GM12878 (cell line): ENCODE results near the gene DNAH11. TPM values are rescaled to one million over a fixed set of nuclear protein-coding genes. Genes with fewer than 3 reads are reported as not detected.

ENCODE experiments used
- ATAC-seq: fragments of 200-7000 bp; cut with Tn5 transposase; 3 replicates; pipeline ENCODE4 v1.9.1; 2020; ENCODE audit warnings: mild to moderate bottlenecking, moderate library complexity
- BruUV-seq: library from RNA; stranded (reverse); fragments of 400-500 nt; replicated peaks from 2 replicates; lab custom pipeline; 2021; lab: Mats Ljungman, UMichigan
- CTCF ChIA-PET: fragments of 300-600 bp; sonication (Branson Sonifier 250); formaldehyde crosslinking; extraction: SDS; loops from one replicate; lab custom pipeline; 2021; ENCODE audit warnings: inconsistent platforms; lab: Yijun Ruan, JAX
- POLR2A ChIA-PET: fragments of 350-600 bp; formaldehyde crosslinking; extraction: SDS; loops from one replicate; lab custom pipeline; 2021; ENCODE audit warnings: inconsistent platforms; lab: Charles Lee
- RAD21 ChIA-PET: fragments of 300-600 bp; sonication (Branson Sonifier 250); formaldehyde crosslinking; loops from one replicate; lab custom pipeline; 2023; ENCODE audit warnings: antibody characterized with exemption; ENCODE audit not compliant: unreplicated experiment; lab: Charles Lee
- SMC1A ChIA-PET: fragments of 300-600 bp; sonication (Branson Sonifier 250); formaldehyde crosslinking; loops from one replicate; lab custom pipeline; 2023; ENCODE audit not compliant: unreplicated experiment, uncharacterized antibody; lab: Charles Lee
- DNase-seq: peaks from one replicate; pipeline ENCODE4 v3.0.0-alpha.2; 2011; ENCODE audit warnings: low read depth, low spot score
- FAIRE-seq: peaks from 3 replicates; lab custom pipeline; 2011; peaks lifted over from hg19 to GRCh38; lab: Jason Lieb, UNC
- H2AFZ ChIP-seq: 2 replicates; pipeline ENCODE4 v1.6.0; 2011; ENCODE audit warnings: low read depth, low read length, control low read depth; ENCODE audit not compliant: control insufficient read depth
- H3K27ac ChIP-seq: 2 replicates; pipeline ENCODE4 v1.5.1; 2011; ENCODE audit warnings: control low read depth; ENCODE audit not compliant: control insufficient read depth, insufficient read depth
- H3K27me3 ChIP-seq, 2 experiments: replicated peaks in 1 of 2; 2 replicates each; pipeline versions ENCODE4 v1.6.0 to v1.6.1; 2011; ENCODE audit warnings: low read length in 1 of 2; ENCODE audit not compliant: control insufficient read depth in 2 of 2, insufficient read depth in 2 of 2
- H3K36me3 ChIP-seq, 2 experiments: 2 replicates each; pipeline ENCODE4 v1.5.1; 2011; ENCODE audit warnings: low read length in 1 of 2; ENCODE audit not compliant: control insufficient read depth in 2 of 2, insufficient read depth in 2 of 2
- H3K4me1 ChIP-seq: 2 replicates; pipeline ENCODE4 v1.6.1; 2011; ENCODE audit warnings: mild to moderate bottlenecking, low read length, moderate library complexity, mixed read lengths; ENCODE audit not compliant: control insufficient read depth, insufficient read depth
- H3K4me2 ChIP-seq: 2 replicates; pipeline ENCODE4 v1.6.0; 2011; ENCODE audit warnings: control low read depth; ENCODE audit not compliant: control insufficient read depth, insufficient read depth
- H3K4me3 ChIP-seq: fragments of 200-600 bp; sonication (generic); 2 replicates; pipeline ENCODE4 v1.5.1; 2016
- H3K79me2 ChIP-seq: 2 replicates; pipeline ENCODE4 v1.6.0; 2011; ENCODE audit warnings: low read length; ENCODE audit not compliant: control insufficient read depth, insufficient read depth
- H3K9ac ChIP-seq: 2 replicates; pipeline ENCODE4 v1.8.0; 2011; ENCODE audit warnings: low read length, control low read depth, mixed read lengths; ENCODE audit not compliant: control insufficient read depth, insufficient read depth
- H3K9me3 ChIP-seq: replicated peaks from 3 replicates; pipeline ENCODE4 v1.5.1; 2011; ENCODE audit warnings: mild to moderate bottlenecking, low read length; ENCODE audit not compliant: control insufficient read depth, insufficient read depth
- H4K20me1 ChIP-seq: 2 replicates; pipeline ENCODE4 v1.6.0; 2011; ENCODE audit not compliant: control insufficient read depth, insufficient read depth
- BCL11A ChIP-seq: IDR thresholded peaks from 2 replicates; pipeline ENCODE4 v1.6.1; 2011; ENCODE audit warnings: low read depth, low read length
- DPF2 ChIP-seq: fragments of 450-650 bp; IDR thresholded peaks from 2 replicates; pipeline ENCODE4 v1.6.1; 2017; ENCODE audit warnings: mild to moderate bottlenecking
- EGR1 ChIP-seq, 2 experiments: IDR thresholded peaks; 1 replicate in 1 of 2; 2 replicates in 1 of 2; pipeline ENCODE4 v1.6.1; 2011 to 2012; ENCODE audit warnings: low read depth in 2 of 2, low read length in 2 of 2, borderline replicate concordance in 1 of 2, mild to moderate bottlenecking in 1 of 2, moderate library complexity in 1 of 2
- FOXK2 ChIP-seq: fragments of 450-650 bp; IDR thresholded peaks from 2 replicates; pipeline ENCODE4 v1.6.1; 2017; ENCODE audit warnings: mild to moderate bottlenecking, moderate library complexity
- IKZF2 ChIP-seq, 2 experiments: fragments of 450-650 bp; IDR thresholded peaks; 2 replicates each; pipeline ENCODE4 v1.6.1; 2017; ENCODE audit warnings: mild to moderate bottlenecking in 2 of 2, moderate library complexity in 2 of 2
- JUNB ChIP-seq: IDR thresholded peaks from 2 replicates; pipeline ENCODE4 v1.6.1; 2016; ENCODE audit warnings: antibody characterized with exemption, mild to moderate bottlenecking
- MEF2B ChIP-seq: fragments of 450-650 bp; IDR thresholded peaks from 2 replicates; pipeline ENCODE4 v1.6.1; 2018; ENCODE audit warnings: mild to moderate bottlenecking, moderate library complexity; ENCODE audit not compliant: partially characterized antibody, poor library complexity, severe bottlenecking
- MTA2 ChIP-seq: fragments of 450-650 bp; IDR thresholded peaks from 2 replicates; pipeline ENCODE4 v1.6.1; 2016; ENCODE audit warnings: low read depth, mild to moderate bottlenecking, moderate library complexity
- POLR2A ChIP-seq: IDR thresholded peaks from 2 replicates; pipeline ENCODE4 v1.6.1; 2011; ENCODE audit warnings: low read depth, mild to moderate bottlenecking, low read length
- PRDM15 ChIP-seq: fragments of 450-650 bp; formaldehyde crosslinking; IDR thresholded peaks from 2 replicates; pipeline ENCODE4 v1.4.0; 2020; ENCODE audit warnings: mild to moderate bottlenecking, moderate library complexity
- REST ChIP-seq: IDR thresholded peaks from 2 replicates; pipeline ENCODE4 v1.6.1; 2012; ENCODE audit warnings: mild to moderate bottlenecking, low read depth, low read length
- SP1 ChIP-seq: IDR thresholded peaks from one replicate; pipeline ENCODE4 v1.6.1; 2011; ENCODE audit warnings: low read depth, low read length
- TARDBP ChIP-seq: IDR thresholded peaks from 2 replicates; pipeline ENCODE4 v1.6.1; 2016; ENCODE audit warnings: borderline replicate concordance
- TCF12 ChIP-seq: IDR thresholded peaks from 2 replicates; pipeline ENCODE4 v1.6.1; 2011; ENCODE audit warnings: low read depth, mild to moderate bottlenecking, low read length
- ZBTB11 ChIP-seq: fragments of 450-650 bp; formaldehyde crosslinking; IDR thresholded peaks from 2 replicates; pipeline ENCODE4 v1.5.0; 2022; ENCODE audit warnings: mild to moderate bottlenecking, missing genetic modification characterization
- ZNF217 ChIP-seq: fragments of 450-650 bp; IDR thresholded peaks from 2 replicates; pipeline ENCODE4 v1.6.1; 2017; ENCODE audit warnings: antibody characterized with exemption, mild to moderate bottlenecking
- WGBS: methylation state at CpG from one replicate; pipeline ENCODE4 v1.1.6; 2016; ENCODE audit warnings: low lambda C conversion rate; ENCODE audit not compliant: insufficient replicate concordance, insufficient coverage; ENCODE audit errors: missing lambda C conversion rate; 5-methylcytosine and 5-hydroxymethylcytosine counted together
- in situ Hi-C: fragments of 300-500 bp; cut with MboI; formaldehyde crosslinking; loops from 9 replicates; pipeline ENCODE4 v1.14.3; 2018; ENCODE audit warnings: mixed read lengths
- intact Hi-C: fragments of 100-400 bp; cut with micrococcal nuclease; formaldehyde crosslinking; loops from one replicate; pipeline ENCODE4 v1.14.2; 2022; ENCODE audit not compliant: unreplicated experiment
- polyA plus RNA-seq, 11 experiments: library from polyadenylated mRNA; depleted of rRNA in 4 of 11; unstranded in 6 of 11; stranded (reverse) in 5 of 11; fragments of >200 nt; fragmentation: Nextera tagmentation in 4 of 11; fragmentation: Illumina TruSeq in 1 of 11; extraction: Ambion mirVana in 4 of 11; extraction: Trizol in 1 of 11; gene quantifications; 1 replicate in 1 of 11; 2 replicates in 10 of 11; pipeline versions ENCODE4 v1.2.1 to v1.2.3, GENCODE V29; 2011 to 2016; ENCODE audit warnings: inconsistent platforms in 2 of 11, missing spikeins in 2 of 11, low read depth in 1 of 11
- total RNA-seq, 4 experiments: library from RNA; depleted of rRNA in 3 of 4; stranded (reverse); fragments of >200 nt in 3 of 4; fragmentation: Illumina TruSeq in 1 of 4; extraction: Trizol in 1 of 4; gene quantifications; 2 replicates each; pipeline versions ENCODE4 v1.2.1 to v1.2.3, GENCODE V29; 2013 to 2021

DNAH11 gene
- total and polyA plus RNA-seq, 10 of the 15 experiments (the other 5 are each of a cell fraction or from before 2014, with no cell fraction given), result 0.03 to 0.56 (median 0.10) TPM

- RAD21 ChIA-PET, result no interaction called here
- POLR2A ChIA-PET, result interaction anchor here (0.6 kb wide), 1 partner anchor 42 kb away, joined by 3 read pairs; no protein-coding TSS in a partner anchor
- H3K9me3 ChIP-seq, result no peaks in the 10 kb centered on the region
- BruUV-seq, result no TSS peak
- no peaks in the 10 kb centered on the region for H3K27me3 ChIP-seq
- 83% methylated on average over 5 of the region's 5 CpGs for WGBS
- in situ Hi-C loops, result no loop called here
- SMC1A ChIA-PET, result interaction anchor here (0.5 kb wide), 1 partner anchor 611 kb away, joined by 3 read pairs; no protein-coding TSS in a partner anchor
- no peak for DNase-seq
- no peak overlapping the region for H2AFZ ChIP-seq
- H3K9ac ChIP-seq, result no peak overlapping the region
- FAIRE-seq, result no peak
- no peaks in the 10 kb centered on the region for H4K20me1 ChIP-seq
- CTCF ChIA-PET, result no interaction called here
- H3K36me3 ChIP-seq, result peaks cover 12 to 18% of the 10 kb centered on the region in 2 experiments; a peak in 3 of 4 replicates
- peaks cover 9% of the 10 kb centered on the region for H3K4me1 ChIP-seq
- intact Hi-C loops, result no loop called here
- no peak for ATAC-seq
- H3K79me2 ChIP-seq, result no peaks in the 10 kb centered on the region
- no peak overlapping the region for H3K27ac ChIP-seq
- H3K4me3 ChIP-seq, result no peak overlapping the region
- no peak overlapping the region for H3K4me2 ChIP-seq
- TF ChIP-seq EGR1 (IDR thresholded peaks at IDR 0.05; ENCODE audit: borderline replicate concordance in 1 of 2, low read depth in 2 of 2, low read length in 2 of 2) (no peak), DPF2 (no peak), PRDM15 (CRISPR knock-in tag) (no peak), ZNF217 (no peak), BCL11A (no peak), MEF2B (no peak), POLR2A (no peak), TCF12 (no peak), IKZF2 (IDR thresholded peaks at IDR 0.05) (no peak), TARDBP (no peak), SP1 (no peak), FOXK2 (no peak), ZBTB11 (CRISPR knock-in tag) (no peak), JUNB (no peak), REST (no peak), MTA2 (no peak)
Observed at GRCh38 chr7:21902240-21902639, 359.4 kb downstream of the DNAH11 start.
